ENCODE data around the gene NPPA.
A peak's percentile ranks its signal among the peaks of the same experiment; 100 is the strongest.

NPPA gene

GRCh38 chr1:11802973-11803885, 44.4 kb downstream of the NPPA start:
- peak; percentile 98 for DNase-seq (ENCODE audit: low read depth)
- H3K4me3 ChIP-seq (ENCODE audit: control insufficient read depth, low read depth, low read length), result peak overlapping the region; percentile 72
- TF ChIP-seq CTCF (conservative IDR thresholded peaks at IDR 0.05; ENCODE audit: control insufficient read depth, insufficient read depth, low read depth, low read length), result no peak

- no peak for DNase-seq (ENCODE audit: low read depth)
- peak overlapping the region; percentile 72 for H3K4me3 ChIP-seq (ENCODE audit: control insufficient read depth, low read depth, low read length)
- TF ChIP-seq CTCF (conservative IDR thresholded peaks at IDR 0.05; ENCODE audit: control insufficient read depth, insufficient read depth, low read depth, low read length), result no peak
Observed at GRCh38 chr1:11802616-11802972, 45.0 kb downstream of the NPPA start.

GRCh38 chr1:11800756-11801433, 46.7 kb downstream of the NPPA start:
- H3K4me3 ChIP-seq (ENCODE audit: control insufficient read depth, low read depth, low read length), result no peak overlapping the region
- TF ChIP-seq CTCF (conservative IDR thresholded peaks at IDR 0.05; ENCODE audit: control insufficient read depth, insufficient read depth, low read depth, low read length), result no peak
- DNase-seq (ENCODE audit: low read depth), result no peak

- DNase-seq (ENCODE audit: low read depth), result no peak
- no peak for TF ChIP-seq CTCF (conservative IDR thresholded peaks at IDR 0.05; ENCODE audit: control insufficient read depth, insufficient read depth, low read depth, low read length)
- H3K4me3 ChIP-seq (ENCODE audit: control insufficient read depth, low read depth, low read length), result no peak overlapping the region
Observed at GRCh38 chr1:11800391-11800755, 47.2 kb downstream of the NPPA start.

- DNase-seq (ENCODE audit: low read depth), result no peak
- no peak for TF ChIP-seq CTCF (conservative IDR thresholded peaks at IDR 0.05; ENCODE audit: control insufficient read depth, insufficient read depth, low read depth, low read length)
- H3K4me3 ChIP-seq (ENCODE audit: control insufficient read depth, low read depth, low read length), result no peak overlapping the region
Observed at GRCh38 chr1:11799896-11800295, 47.7 kb downstream of the NPPA start.

GRCh38 chr1:11799099-11799498, 48.5 kb downstream of the NPPA start:
- H3K4me3 ChIP-seq (ENCODE audit: control insufficient read depth, low read depth, low read length), result no peak overlapping the region
- DNase-seq (ENCODE audit: low read depth), result no peak
- TF ChIP-seq CTCF (conservative IDR thresholded peaks at IDR 0.05; ENCODE audit: control insufficient read depth, insufficient read depth, low read depth, low read length), result no peak

All from fibroblast of mammary gland (primary cell).